ENCODE data around the gene HNRNPDL. TPM values are rescaled to one million over a fixed set of nuclear protein-coding genes. Genes with fewer than 3 reads are reported as not detected.

Gene HNRNPDL
- total and polyA plus RNA-seq, 2 experiments from 2014 or later = 243 to 354 TPM

- peak; percentile 56 for ATAC-seq
- no peak overlapping the region for H3K4me3 Mint-ChIP-seq
- peaks cover 6% of the 10 kb centered on the region; the same call in 2 of the 3 replicates for H3K9me3 Mint-ChIP-seq
Measured at GRCh38 chr4:82469791-82470345, 39.6 kb upstream of the HNRNPDL start.

GRCh38 chr4:82467471-82467870, 37.2 kb upstream of the HNRNPDL start:
- Mint-ChIP-seq H3K4me3 (no peak overlapping the region), H3K27me3 (ENCODE audit: insufficient read depth, low read depth, poor library complexity) (peaks cover 4% of the 10 kb centered on the region), H3K9me3 (peaks cover 6% of the 10 kb centered on the region), H3K4me1 (no peaks in the 10 kb centered on the region), H3K36me3 (ENCODE audit: low read depth) (peaks cover 28% of the 10 kb centered on the region), H3K27ac (no peak overlapping the region; the same call in 1 of the 2 replicates)
- Histone ChIP-seq H3K4me1 (ENCODE audit: insufficient read depth) (no peaks in the 10 kb centered on the region), H3K9me2 (ENCODE audit: insufficient read depth) (no peaks in the 10 kb centered on the region), H3K27ac (ENCODE audit: low read depth) (0 out of 2 replicates have a peak overlapping the region, but pooled peaks have one; percentile 39), H3K4me2 (no peak overlapping the region), H3K36me3 (ENCODE audit: insufficient read depth) (peaks cover 14% of the 10 kb centered on the region), H3K27me3 (ENCODE audit: insufficient read depth) (no peaks in the 10 kb centered on the region), H3F3A (replicated peaks; ENCODE audit: low read depth) (no peaks in the 10 kb centered on the region), H4K20me1 (replicated peaks; ENCODE audit: insufficient read depth) (no peaks in the 10 kb centered on the region; the same call in 1 of the 2 replicates), H2AFZ (no peak overlapping the region), H3K79me2 (replicated peaks; ENCODE audit: insufficient read depth) (no peaks in the 10 kb centered on the region), H3K4me3 (no peak overlapping the region)
- no peak for ATAC-seq
- no peak for DNase-seq (ENCODE audit: low spot score)
- no peak for TF ChIP-seq CREB1 (CRISPR knock-in tag; IDR thresholded peaks at IDR 0.05; ENCODE audit: low read depth)
- no peak for TF ChIP-seq REST (IDR thresholded peaks at IDR 0.05; ENCODE audit: unreplicated experiment)
- no peak for TF ChIP-seq ETS1 (IDR thresholded peaks at IDR 0.05)

More at GRCh38 chr4:82469791-82470345, 39.6 kb upstream of the HNRNPDL start:
- H3K79me2 ChIP-seq (replicated peaks; ENCODE audit: insufficient read depth) = no peaks in the 10 kb centered on the region
- Mint-ChIP-seq H3K4me1 (peaks cover 8% of the 10 kb centered on the region), H3K27ac (no peak overlapping the region), H3K27me3 (ENCODE audit: insufficient read depth, low read depth, poor library complexity) (peaks cover 1% of the 10 kb centered on the region), H3K36me3 (ENCODE audit: low read depth) (peaks cover 14% of the 10 kb centered on the region)
- DNase-seq (ENCODE audit: low spot score) = no peak
- H3K9me2 ChIP-seq (ENCODE audit: insufficient read depth) = no peaks in the 10 kb centered on the region
- H3K4me2 ChIP-seq = no peak overlapping the region
- no peaks in the 10 kb centered on the region for H3K27me3 ChIP-seq (ENCODE audit: insufficient read depth)
- no peaks in the 10 kb centered on the region for H3F3A ChIP-seq (replicated peaks; ENCODE audit: low read depth)
- no peak overlapping the region for H3K27ac ChIP-seq (ENCODE audit: low read depth)
- H4K20me1 ChIP-seq (replicated peaks; ENCODE audit: insufficient read depth) = no peaks in the 10 kb centered on the region
- H3K4me1 ChIP-seq (ENCODE audit: insufficient read depth) = no peaks in the 10 kb centered on the region
- H3K4me3 ChIP-seq = no peak overlapping the region
- no peak overlapping the region for H2AFZ ChIP-seq
- no peaks in the 10 kb centered on the region; the same call in none of the 2 replicates for H3K36me3 ChIP-seq (ENCODE audit: insufficient read depth)
- no peak for TF ChIP-seq JUNB (IDR thresholded peaks at IDR 0.05; ENCODE audit: unreplicated experiment)
- TF ChIP-seq CTCF (conservative IDR thresholded peaks at IDR 0.05; ENCODE audit: low read depth in 2 of 2) = peak in 1 of 2 experiments; percentile 45; a peak in 2 of 4 replicates

Measured in GM23338 (cell line).